IMR-90 (cell line): ENCODE measurements around the gene CPED1. TPM values are rescaled to one million over a fixed set of nuclear protein-coding genes. Genes with fewer than 3 reads are reported as not detected.

Experiments
- ATAC-seq: fragments of 200-7000 bp; cut with Tn5 transposase; 2 replicates; pipeline ENCODE4 v1.9.1; 2020; ENCODE audit warnings: low read depth, mild to moderate bottlenecking, moderate library complexity
- BruUV-seq: library from RNA; stranded (reverse); fragments of 400-500 nt; replicated peaks from 2 replicates; lab custom pipeline; 2021; lab: Mats Ljungman, UMichigan
- CTCF ChIA-PET: fragments of 300-600 bp; formaldehyde crosslinking; extraction: SDS; loops from one replicate; lab custom pipeline; 2021; ENCODE audit warnings: antibody characterized with exemption; lab: Yijun Ruan, JAX
- POLR2A ChIA-PET: fragments of 300-600 bp; sonication (Branson Sonifier 250); formaldehyde crosslinking; loops from one replicate; lab custom pipeline; 2022; ENCODE audit warnings: antibody characterized with exemption; ENCODE audit not compliant: unreplicated experiment; lab: Charles Lee
- DNase-seq: peaks from one replicate; pipeline ENCODE4 v3.0.0; 2013
- H2AFZ ChIP-seq: replicated peaks from 2 replicates; pipeline ENCODE3; 2013; ENCODE audit warnings: low read length, mild to moderate bottlenecking; ENCODE audit not compliant: poor library complexity
- H2AK5ac ChIP-seq: 2 replicates; pipeline ENCODE4 v1.6.1; 2013; ENCODE audit warnings: low read depth, low read length, inconsistent platforms
- H2AK9ac ChIP-seq: replicated peaks from 2 replicates; pipeline ENCODE3; 2013; ENCODE audit warnings: mild to moderate bottlenecking, low read depth, low read length, moderate library complexity; ENCODE audit not compliant: poor library complexity
- H2BK120ac ChIP-seq: 2 replicates; pipeline ENCODE4 v1.6.1; 2013; ENCODE audit warnings: low read depth, low read length, inconsistent platforms
- H2BK15ac ChIP-seq: 3 replicates; pipeline ENCODE4 v1.6.1; 2013; ENCODE audit warnings: low read depth, low read length, inconsistent platforms
- H2BK20ac ChIP-seq: 2 replicates; pipeline ENCODE4 v1.6.1; 2013; ENCODE audit warnings: low read depth, mild to moderate bottlenecking, inconsistent platforms, low read length, moderate library complexity
- H2BK5ac ChIP-seq: 2 replicates; pipeline ENCODE4 v1.6.1; 2013; ENCODE audit warnings: mild to moderate bottlenecking, low read depth, low read length, inconsistent platforms; ENCODE audit not compliant: poor library complexity, severe bottlenecking
- H3K14ac ChIP-seq: replicated peaks from 2 replicates; pipeline ENCODE4 v1.6.1; 2013; ENCODE audit warnings: low read depth, low read length, inconsistent platforms
- H3K18ac ChIP-seq: 2 replicates; pipeline ENCODE4 v1.6.1; 2013; ENCODE audit warnings: low read depth, low read length, control low read depth
- H3K23ac ChIP-seq: 2 replicates; pipeline ENCODE4 v1.6.1; 2013; ENCODE audit warnings: low read depth, low read length, inconsistent platforms
- H3K27ac ChIP-seq: 2 replicates; pipeline ENCODE4 v1.5.1; 2013; ENCODE audit warnings: mild to moderate bottlenecking, control low read depth, low read length; ENCODE audit not compliant: insufficient read depth
- H3K27me3 ChIP-seq: 2 replicates; pipeline ENCODE4 v1.6.1; 2013; ENCODE audit warnings: low read length; ENCODE audit not compliant: control insufficient read depth, insufficient read depth
- H3K36me3 ChIP-seq: 2 replicates; pipeline ENCODE4 v1.6.1; 2013; ENCODE audit warnings: low read length, mixed read lengths; ENCODE audit not compliant: control insufficient read depth, insufficient read depth
- H3K4ac ChIP-seq: 2 replicates; pipeline ENCODE4 v1.6.1; 2013; ENCODE audit warnings: low read depth, low read length, inconsistent platforms
- H3K4me1 ChIP-seq: 2 replicates; pipeline ENCODE4 v1.6.1; 2013; ENCODE audit warnings: low read length, mixed read lengths; ENCODE audit not compliant: control insufficient read depth, insufficient read depth
- H3K4me2 ChIP-seq: 2 replicates; pipeline ENCODE4 v1.6.1; 2013; ENCODE audit warnings: low read depth, mild to moderate bottlenecking, control low read depth, low read length, moderate library complexity
- H3K4me3 ChIP-seq: 2 replicates; pipeline ENCODE4 v1.5.1; 2013; ENCODE audit warnings: low read depth, mild to moderate bottlenecking, control low read depth, low read length, moderate library complexity; ENCODE audit not compliant: insufficient read depth
- H3K56ac ChIP-seq: 2 replicates; pipeline ENCODE4 v1.6.1; 2013; ENCODE audit warnings: low read length, inconsistent platforms; ENCODE audit not compliant: insufficient read depth; ENCODE audit errors: extremely low read depth
- H3K79me1 ChIP-seq, 2 experiments: 2 replicates each; pipeline ENCODE4 v1.6.1; 2013; ENCODE audit warnings: low read length in 2 of 2, inconsistent platforms in 1 of 2, low read depth in 1 of 2
- H3K9ac ChIP-seq: 2 replicates; pipeline ENCODE4 v1.6.1; 2013; ENCODE audit warnings: low read depth, low read length, control low read depth
- H3K9me1 ChIP-seq: 2 replicates; pipeline ENCODE4 v1.6.1; 2013; ENCODE audit warnings: low read length, inconsistent platforms; ENCODE audit not compliant: insufficient read depth
- H3K9me3 ChIP-seq: 2 replicates; pipeline ENCODE4 v1.6.1; 2013; ENCODE audit warnings: low read length; ENCODE audit not compliant: control insufficient read depth, insufficient read depth
- H4K20me1 ChIP-seq: 2 replicates; pipeline ENCODE4 v1.6.1; 2013; ENCODE audit warnings: low read length, inconsistent platforms; ENCODE audit not compliant: insufficient read depth
- H4K5ac ChIP-seq: 2 replicates; pipeline ENCODE4 v1.6.1; 2013; ENCODE audit warnings: mild to moderate bottlenecking, low read depth, low read length, control low read depth
- H4K8ac ChIP-seq, 2 experiments: 2 replicates each; pipeline ENCODE4 v1.6.1; 2013; ENCODE audit warnings: low read depth in 2 of 2, low read length in 2 of 2, control low read depth in 1 of 2, inconsistent platforms in 1 of 2
- H4K91ac ChIP-seq: 2 replicates; pipeline ENCODE4 v1.6.1; 2013; ENCODE audit warnings: low read depth, low read length, inconsistent platforms; ENCODE audit not compliant: insufficient read depth
- BHLHE40 ChIP-seq: fragments of 150-350 bp; IDR thresholded peaks from 2 replicates; pipeline ENCODE4 v1.6.1; 2016; ENCODE audit warnings: mild to moderate bottlenecking, low read depth, low read length
- CEBPB ChIP-seq: IDR thresholded peaks from 2 replicates; pipeline ENCODE4 v1.6.1; 2012; ENCODE audit warnings: low read depth, low read length, improper control_type of control experiment
- CHD1 ChIP-seq: IDR thresholded peaks from 2 replicates; pipeline ENCODE4 v1.6.1; 2012; ENCODE audit warnings: low read depth, low read length, improper control_type of control experiment
- FOS ChIP-seq: fragments of 150-350 bp; IDR thresholded peaks from 2 replicates; pipeline ENCODE4 v1.6.1; 2016; ENCODE audit warnings: low read depth, low read length
- MAFK ChIP-seq: IDR thresholded peaks from 2 replicates; pipeline ENCODE4 v1.6.1; 2012; ENCODE audit warnings: low read depth, low read length, improper control_type of control experiment
- MAZ ChIP-seq: IDR thresholded peaks from 2 replicates; pipeline ENCODE4 v1.6.1; 2012; ENCODE audit warnings: low read depth, mild to moderate bottlenecking, low read length, improper control_type of control experiment, moderate library complexity, borderline replicate concordance
- MXI1 ChIP-seq: IDR thresholded peaks from 2 replicates; pipeline ENCODE4 v1.6.1; 2012; ENCODE audit warnings: low read depth, mild to moderate bottlenecking, low read length, moderate library complexity, borderline replicate concordance
- NFE2L2 ChIP-seq: fragments of 150-350 bp; IDR thresholded peaks from 2 replicates; pipeline ENCODE4 v1.6.1; 2016; ENCODE audit warnings: low read depth, mild to moderate bottlenecking, low read length
- POLR2A ChIP-seq: IDR thresholded peaks from 2 replicates; pipeline ENCODE4 v1.6.1; 2012; ENCODE audit warnings: mild to moderate bottlenecking, low read depth, low read length
- RAD21 ChIP-seq: IDR thresholded peaks from 2 replicates; pipeline ENCODE4 v1.6.1; 2012; ENCODE audit warnings: low read length, improper control_type of control experiment
- RCOR1 ChIP-seq: IDR thresholded peaks from 2 replicates; pipeline ENCODE4 v1.6.1; 2012; ENCODE audit warnings: mild to moderate bottlenecking, low read length, improper control_type of control experiment; ENCODE audit not compliant: insufficient replicate concordance
- RFX5 ChIP-seq: IDR thresholded peaks from 2 replicates; pipeline ENCODE4 v1.8.0; 2012; ENCODE audit warnings: low read depth, mild to moderate bottlenecking, low read length, moderate library complexity
- SMC3 ChIP-seq: fragments of 150-350 bp; IDR thresholded peaks from 2 replicates; pipeline ENCODE4 v1.6.1; 2016; ENCODE audit warnings: low read depth, mild to moderate bottlenecking, antibody characterized with exemption, low read length, moderate library complexity
- WGBS, 2 experiments: methylation state at CpG; one replicate each; pipeline versions ENCODE4 v1.1.5 to v1.1.7; 2013; ENCODE audit warnings: missing lambda C conversion rate in 2 of 2; ENCODE audit not compliant: insufficient read length in 1 of 2; ENCODE audit errors: extremely low coverage in 2 of 2; 5-methylcytosine and 5-hydroxymethylcytosine counted together
- dilution Hi-C: fragments of 300-500 bp; cut with HindIII; formaldehyde crosslinking; loops from one replicate; pipeline ENCODE4 v1.14.3; 2018; ENCODE audit warnings: low sequenced_read_pairs; ENCODE audit not compliant: unreplicated experiment
- in situ Hi-C: fragments of 300-500 bp; cut with MboI; formaldehyde crosslinking; loops from 3 replicates; pipeline ENCODE4 v1.14.3; 2019; ENCODE audit warnings: low sequenced_read_pairs, inconsistent platforms, mixed read lengths
- intact Hi-C: fragments of 100-400 bp; cut with micrococcal nuclease; formaldehyde crosslinking; loops from 2 replicates; pipeline ENCODE4 v1.10.0; 2022
- polyA plus RNA-seq, 3 experiments: library from polyadenylated mRNA; depleted of rRNA; stranded (reverse); fragments of >200 nt; gene quantifications; 2 replicates each; pipeline ENCODE4 v1.2.3, GENCODE V29; 2012; ENCODE audit warnings: low replicate concordance in 1 of 3
- total RNA-seq: library from RNA; depleted of rRNA; stranded (reverse); fragments of >200 nt; gene quantifications from 2 replicates; pipeline ENCODE4 v1.2.3, GENCODE V29; 2012
- TF ChIP-seq, protein P1 (sequence below): fragments of 150-350 bp; IDR thresholded peaks from 2 replicates; pipeline ENCODE4 v1.6.1; 2016; ENCODE audit warnings: low read depth, mild to moderate bottlenecking, low read length, moderate library complexity, borderline replicate concordance
- TF ChIP-seq, protein P2 (sequence below): fragments of 150-350 bp; IDR thresholded peaks from 2 replicates; pipeline ENCODE4 v1.6.1; 2017; ENCODE audit warnings: mild to moderate bottlenecking, antibody characterized with exemption, low read length, low read depth
- TF ChIP-seq, protein P3 (sequence below): conservative IDR thresholded peaks from 2 replicates; pipeline ENCODE4 v1.5.1; 2012; ENCODE audit warnings: mild to moderate bottlenecking, low read depth, low read length, improper control_type of control experiment

Gene CPED1
- total and polyA plus RNA-seq, 2 of the 4 experiments (the other 2 are of a cell fraction): 31.2 to 96.8 TPM

DNA sequence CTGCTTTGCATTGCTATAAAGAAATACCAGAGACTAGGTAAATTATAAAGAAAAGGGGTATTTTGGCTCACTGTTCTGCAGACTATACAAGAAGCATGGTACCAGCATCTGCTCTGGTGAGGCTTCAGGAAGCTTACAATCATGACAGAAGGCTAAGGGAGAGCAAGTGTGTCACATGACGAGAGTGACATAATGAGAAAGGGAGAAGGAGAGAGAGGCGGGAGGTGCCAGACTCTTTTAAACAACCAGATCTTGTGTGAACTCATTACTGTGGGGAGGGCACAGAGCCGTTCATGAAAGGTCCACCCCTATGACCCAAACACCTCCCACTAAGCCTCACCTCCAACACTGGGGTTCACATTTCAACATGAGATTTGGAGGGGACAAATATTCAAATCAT, 281.3 kb downstream of the CPED1 start:
- ChIA-PET POLR2A (no interaction called here), CTCF (no interaction called here)
- Histone ChIP-seq H3K4ac (no peak overlapping the region), H2AFZ (no peak overlapping the region), H4K91ac (no peak overlapping the region), H3K14ac (no peak overlapping the region), H3K23ac (no peak overlapping the region), H2BK15ac (no peak overlapping the region), H3K56ac (no peak overlapping the region), H3K79me1 (no peaks in the 10 kb centered on the region), H2AK5ac (no peak overlapping the region), H3K9me3 (no peaks in the 10 kb centered on the region), H2BK20ac (no peak overlapping the region), H3K36me3 (peaks cover 6% of the 10 kb centered on the region), H3K27me3 (no peaks in the 10 kb centered on the region), H3K9ac (no peak overlapping the region), H3K18ac (no peak overlapping the region), H3K27ac (no peak overlapping the region), H2BK5ac (no peak overlapping the region), H3K4me2 (no peak overlapping the region), H4K5ac (no peak overlapping the region), H2BK120ac (no peak overlapping the region), H2AK9ac (no peak overlapping the region), H3K4me1 (no peaks in the 10 kb centered on the region), H4K20me1 (no peaks in the 10 kb centered on the region), H3K4me3 (no peak overlapping the region), H3K9me1 (no peaks in the 10 kb centered on the region), H4K8ac (no peak overlapping the region)
- in situ Hi-C loops: no loop called here
- DNase-seq: no peak
- TF ChIP-seq MAFK: no peak
- TF ChIP-seq CHD1: no peak
- no peak for TF ChIP-seq NFE2L2
- TF ChIP-seq, protein P1, sequence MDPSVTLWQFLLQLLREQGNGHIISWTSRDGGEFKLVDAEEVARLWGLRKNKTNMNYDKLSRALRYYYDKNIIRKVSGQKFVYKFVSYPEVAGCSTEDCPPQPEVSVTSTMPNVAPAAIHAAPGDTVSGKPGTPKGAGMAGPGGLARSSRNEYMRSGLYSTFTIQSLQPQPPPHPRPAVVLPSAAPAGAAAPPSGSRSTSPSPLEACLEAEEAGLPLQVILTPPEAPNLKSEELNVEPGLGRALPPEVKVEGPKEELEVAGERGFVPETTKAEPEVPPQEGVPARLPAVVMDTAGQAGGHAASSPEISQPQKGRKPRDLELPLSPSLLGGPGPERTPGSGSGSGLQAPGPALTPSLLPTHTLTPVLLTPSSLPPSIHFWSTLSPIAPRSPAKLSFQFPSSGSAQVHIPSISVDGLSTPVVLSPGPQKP: no peak
- no peak for TF ChIP-seq RCOR1
- TF ChIP-seq POLR2A: no peak
- TF ChIP-seq RFX5: no peak
- TF ChIP-seq, protein P2, sequence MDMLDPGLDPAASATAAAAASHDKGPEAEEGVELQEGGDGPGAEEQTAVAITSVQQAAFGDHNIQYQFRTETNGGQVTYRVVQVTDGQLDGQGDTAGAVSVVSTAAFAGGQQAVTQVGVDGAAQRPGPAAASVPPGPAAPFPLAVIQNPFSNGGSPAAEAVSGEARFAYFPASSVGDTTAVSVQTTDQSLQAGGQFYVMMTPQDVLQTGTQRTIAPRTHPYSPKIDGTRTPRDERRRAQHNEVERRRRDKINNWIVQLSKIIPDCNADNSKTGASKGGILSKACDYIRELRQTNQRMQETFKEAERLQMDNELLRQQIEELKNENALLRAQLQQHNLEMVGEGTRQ: no peak
- no peak for TF ChIP-seq SMC3
- no peak for TF ChIP-seq FOS
- no peak for TF ChIP-seq RAD21
- TF ChIP-seq MXI1: no peak
- TF ChIP-seq, protein P3, sequence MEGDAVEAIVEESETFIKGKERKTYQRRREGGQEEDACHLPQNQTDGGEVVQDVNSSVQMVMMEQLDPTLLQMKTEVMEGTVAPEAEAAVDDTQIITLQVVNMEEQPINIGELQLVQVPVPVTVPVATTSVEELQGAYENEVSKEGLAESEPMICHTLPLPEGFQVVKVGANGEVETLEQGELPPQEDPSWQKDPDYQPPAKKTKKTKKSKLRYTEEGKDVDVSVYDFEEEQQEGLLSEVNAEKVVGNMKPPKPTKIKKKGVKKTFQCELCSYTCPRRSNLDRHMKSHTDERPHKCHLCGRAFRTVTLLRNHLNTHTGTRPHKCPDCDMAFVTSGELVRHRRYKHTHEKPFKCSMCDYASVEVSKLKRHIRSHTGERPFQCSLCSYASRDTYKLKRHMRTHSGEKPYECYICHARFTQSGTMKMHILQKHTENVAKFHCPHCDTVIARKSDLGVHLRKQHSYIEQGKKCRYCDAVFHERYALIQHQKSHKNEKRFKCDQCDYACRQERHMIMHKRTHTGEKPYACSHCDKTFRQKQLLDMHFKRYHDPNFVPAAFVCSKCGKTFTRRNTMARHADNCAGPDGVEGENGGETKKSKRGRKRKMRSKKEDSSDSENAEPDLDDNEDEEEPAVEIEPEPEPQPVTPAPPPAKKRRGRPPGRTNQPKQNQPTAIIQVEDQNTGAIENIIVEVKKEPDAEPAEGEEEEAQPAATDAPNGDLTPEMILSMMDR: no peak
- no peak for TF ChIP-seq MAZ
- TF ChIP-seq CEBPB: no peak
- TF ChIP-seq BHLHE40: no peak
- no CpG with 5 or more reads among the region's 3 CpGs for WGBS, 2 experiments
- intact Hi-C loops: loop anchor here (5.0 kb wide), 1 partner anchor 92 kb away; no protein-coding TSS in a partner anchor
- no TSS peak for BruUV-seq
- ATAC-seq: no peak
- dilution Hi-C loops: no loop called here
